HG03354 (cell line): ENCODE measurements around the gene ZNF197.
"Not testable (repeated sequence)": the region's sequence is repeated elsewhere in the genome, so short reads cannot be mapped to it uniquely, and the experiment has no call there.

Experiments
- ATAC-seq: cut with Tn5 transposase; IDR thresholded peaks from one replicate; pipeline ENCODE4 v1.9.1; 2021; ENCODE audit warnings: mild to moderate bottlenecking; ENCODE audit not compliant: unreplicated experiment, poor library complexity, severe bottlenecking

The ZNF197 gene

GRCh38 chr3:44624749-44625480, at the start of gene ZNF197:
Gene ZNF197, plus strand, starts transcription at chr3:44625036. Its CDS starts 4,119 bp downstream, at chr3:44629155.
- ATAC-seq, result peak; percentile 95

- no peak for ATAC-seq
Measured at GRCh38 chr3:44576613-44577012, 48.2 kb upstream of the ZNF197 start.

- ATAC-seq, result not testable (repeated sequence)
Measured at GRCh38 chr3:44577354-44577952, 47.4 kb upstream of the ZNF197 start.

- not testable (repeated sequence) for ATAC-seq
Measured at GRCh38 chr3:44578316-44578715, 46.5 kb upstream of the ZNF197 start.

GRCh38 chr3:44578924-44579515, 45.8 kb upstream of the ZNF197 start:
- ATAC-seq, result not testable (repeated sequence)

GRCh38 chr3:44579749-44580148, 45.1 kb upstream of the ZNF197 start:
- ATAC-seq, result not testable (repeated sequence)

- not testable (repeated sequence) for ATAC-seq
Measured at GRCh38 chr3:44580971-44581370, 43.9 kb upstream of the ZNF197 start.

GRCh38 chr3:44584646-44585501, 40.0 kb upstream of the ZNF197 start, which contains the start of gene ZNF660:
Gene ZNF660, plus strand, starts transcription at chr3:44584964. Its CDS starts 9,230 bp downstream, at chr3:44594194.
- peak; percentile 85 for ATAC-seq

- no peak for ATAC-seq
Measured at GRCh38 chr3:44596621-44597020, 28.2 kb upstream of the ZNF197 start.

GRCh38 chr3:44601749-44602148, 23.1 kb upstream of the ZNF197 start:
- ATAC-seq, result no peak

- no peak for ATAC-seq
Measured at GRCh38 chr3:44612678-44613077, 12.2 kb upstream of the ZNF197 start.

GRCh38 chr3:44628716-44629115, 3.9 kb downstream of the ZNF197 start:
- ATAC-seq, result no peak

- ATAC-seq, result no peak
Measured at GRCh38 chr3:44632193-44632592, 7.4 kb downstream of the ZNF197 start.

- no peak for ATAC-seq
Measured at GRCh38 chr3:44642337-44642736, 17.5 kb downstream of the ZNF197 start.

GRCh38 chr3:44643024-44643423, 18.2 kb downstream of the ZNF197 start:
- no peak for ATAC-seq

- no peak for ATAC-seq
Measured at GRCh38 chr3:44647771-44648170, 22.9 kb downstream of the ZNF197 start.

- peak; percentile 96 for ATAC-seq
Measured at GRCh38 chr3:44648564-44649229, 23.9 kb downstream of the ZNF197 start, which contains the start of gene ZNF35. Gene ZNF35, plus strand, starts transcription at chr3:44648732. Its CDS starts 2,336 bp downstream, at chr3:44651068.

GRCh38 chr3:44649709-44650108, 24.9 kb downstream of the ZNF197 start:
- ATAC-seq, result no peak

- no peak for ATAC-seq
Measured at GRCh38 chr3:44654039-44654438, 29.2 kb downstream of the ZNF197 start.
